Measurements from ENCODE around the gene PRKCD. TPM values are rescaled to one million over a fixed set of nuclear protein-coding genes. Genes with fewer than 3 reads are reported as not detected.

The PRKCD gene
- total and polyA plus RNA-seq, 2 experiments from 2014 or later: 12.3 to 23.6 TPM

- WGBS (ENCODE audit: low lambda C conversion rate, missing lambda C conversion rate): 72% methylated on average over 20 of the region's 20 CpGs
- H3K4me1 ChIP-seq (ENCODE audit: insufficient read depth): peaks cover 12% of the 10 kb centered on the region
- TF ChIP-seq EZH2 (IDR thresholded peaks at IDR 0.05; ENCODE audit: borderline replicate concordance) (no peak), CTCF (IDR thresholded peaks at IDR 0.05; ENCODE audit: poor library complexity) (no peak), EZH2phosphoT487 (IDR thresholded peaks at IDR 0.05; ENCODE audit: low read depth, severe bottlenecking, unreplicated experiment) (no peak)
Measured at GRCh38 chr3:53151870-53152660, 8.9 kb upstream of the PRKCD start.

GRCh38 chr3:53153264-53153823 is 7.7 kb upstream of the PRKCD start:
- WGBS (ENCODE audit: low lambda C conversion rate, missing lambda C conversion rate): 64% methylated on average over 3 of the region's 3 CpGs
- no peaks in the 10 kb centered on the region for H3K79me2 ChIP-seq
- TF ChIP-seq EZH2 (IDR thresholded peaks at IDR 0.05; ENCODE audit: borderline replicate concordance) (no peak), EZH2phosphoT487 (IDR thresholded peaks at IDR 0.05; ENCODE audit: low read depth, severe bottlenecking, unreplicated experiment) (no peak), CTCF (IDR thresholded peaks at IDR 0.05; ENCODE audit: poor library complexity) (no peak)
- H3K4me1 ChIP-seq (ENCODE audit: insufficient read depth): peaks cover 13% of the 10 kb centered on the region
- no peak overlapping the region for H3K27ac ChIP-seq
- H2AFZ ChIP-seq: no peak overlapping the region
- H3K9me3 ChIP-seq (ENCODE audit: low read depth): no peaks in the 10 kb centered on the region
- H4K20me1 ChIP-seq (ENCODE audit: insufficient read depth, poor library complexity, severe bottlenecking): no peaks in the 10 kb centered on the region
- no peak overlapping the region for H3K4me3 ChIP-seq
- no peak for DNase-seq (ENCODE audit: low spot score)
- no peaks in the 10 kb centered on the region for H3K27me3 ChIP-seq
- H3K9me2 ChIP-seq (replicated peaks; ENCODE audit: insufficient read depth): no peaks in the 10 kb centered on the region
- H3K4me2 ChIP-seq: no peak overlapping the region
- no peaks in the 10 kb centered on the region for H3K36me3 ChIP-seq (replicated peaks; ENCODE audit: insufficient read depth, low read depth)

More at GRCh38 chr3:53151870-53152660, 8.9 kb upstream of the PRKCD start:
- no peak overlapping the region for H3K4me2 ChIP-seq
- no peaks in the 10 kb centered on the region for H3K36me3 ChIP-seq (replicated peaks; ENCODE audit: insufficient read depth, low read depth)
- H4K20me1 ChIP-seq (ENCODE audit: insufficient read depth, poor library complexity, severe bottlenecking): no peaks in the 10 kb centered on the region
- H3K27me3 ChIP-seq: no peaks in the 10 kb centered on the region
- no peak for DNase-seq (ENCODE audit: low spot score)
- H3K27ac ChIP-seq: no peak overlapping the region
- H3K79me2 ChIP-seq: no peaks in the 10 kb centered on the region
- H3K9me3 ChIP-seq (ENCODE audit: low read depth): no peaks in the 10 kb centered on the region
- H2AFZ ChIP-seq: no peak overlapping the region
- H3K4me3 ChIP-seq: no peak overlapping the region
- no peaks in the 10 kb centered on the region for H3K9me2 ChIP-seq (replicated peaks; ENCODE audit: insufficient read depth)

- no peak overlapping the region for H3K4me2 ChIP-seq
- no peak overlapping the region for H3K27ac ChIP-seq
- H3K4me1 ChIP-seq (ENCODE audit: insufficient read depth): peaks cover 19% of the 10 kb centered on the region
- no peak overlapping the region for H3K4me3 ChIP-seq
- no peaks in the 10 kb centered on the region for H3K9me3 ChIP-seq (ENCODE audit: low read depth)
- no peak for TF ChIP-seq EZH2 (IDR thresholded peaks at IDR 0.05; ENCODE audit: borderline replicate concordance)
- no peak for TF ChIP-seq CTCF (IDR thresholded peaks at IDR 0.05; ENCODE audit: poor library complexity)
- TF ChIP-seq EZH2phosphoT487 (IDR thresholded peaks at IDR 0.05; ENCODE audit: low read depth, severe bottlenecking, unreplicated experiment): no peak
- H2AFZ ChIP-seq: no peak overlapping the region
- no peak for DNase-seq (ENCODE audit: low spot score)
- H3K27me3 ChIP-seq: no peaks in the 10 kb centered on the region
- no peaks in the 10 kb centered on the region for H3K9me2 ChIP-seq (replicated peaks; ENCODE audit: insufficient read depth)
- WGBS (ENCODE audit: low lambda C conversion rate, missing lambda C conversion rate): 64% methylated on average over 6 of the region's 6 CpGs
- H3K36me3 ChIP-seq (replicated peaks; ENCODE audit: insufficient read depth, low read depth): no peaks in the 10 kb centered on the region
- no peaks in the 10 kb centered on the region for H4K20me1 ChIP-seq (ENCODE audit: insufficient read depth, poor library complexity, severe bottlenecking)
- no peaks in the 10 kb centered on the region for H3K79me2 ChIP-seq
Measured at GRCh38 chr3:53153980-53154379, 7.0 kb upstream of the PRKCD start.
